GM10266 (cell line): ENCODE results near the gene USP48.
A peak's percentile ranks its signal among the peaks of the same experiment; 100 is the strongest.
"Not testable (repeated sequence)": the region's sequence is repeated elsewhere in the genome, so short reads cannot be mapped to it uniquely, and the experiment has no call there.

Experiments used
- DNase-seq: peaks from one replicate; pipeline ENCODE4 v3.0.0; 2012; ENCODE audit errors: extremely low spot score
- TF ChIP-seq, protein P1 (sequence below): IDR thresholded peaks from 2 replicates; pipeline ENCODE4 v1.5.1; 2012; ENCODE audit warnings: mild to moderate bottlenecking, low read depth; ENCODE audit not compliant: control insufficient read depth, insufficient read depth; ENCODE audit errors: missing control alignments

The USP48 gene

GRCh38 chr1:21786640-21787039, 3.7 kb upstream of the USP48 start:
- TF ChIP-seq, protein P1, sequence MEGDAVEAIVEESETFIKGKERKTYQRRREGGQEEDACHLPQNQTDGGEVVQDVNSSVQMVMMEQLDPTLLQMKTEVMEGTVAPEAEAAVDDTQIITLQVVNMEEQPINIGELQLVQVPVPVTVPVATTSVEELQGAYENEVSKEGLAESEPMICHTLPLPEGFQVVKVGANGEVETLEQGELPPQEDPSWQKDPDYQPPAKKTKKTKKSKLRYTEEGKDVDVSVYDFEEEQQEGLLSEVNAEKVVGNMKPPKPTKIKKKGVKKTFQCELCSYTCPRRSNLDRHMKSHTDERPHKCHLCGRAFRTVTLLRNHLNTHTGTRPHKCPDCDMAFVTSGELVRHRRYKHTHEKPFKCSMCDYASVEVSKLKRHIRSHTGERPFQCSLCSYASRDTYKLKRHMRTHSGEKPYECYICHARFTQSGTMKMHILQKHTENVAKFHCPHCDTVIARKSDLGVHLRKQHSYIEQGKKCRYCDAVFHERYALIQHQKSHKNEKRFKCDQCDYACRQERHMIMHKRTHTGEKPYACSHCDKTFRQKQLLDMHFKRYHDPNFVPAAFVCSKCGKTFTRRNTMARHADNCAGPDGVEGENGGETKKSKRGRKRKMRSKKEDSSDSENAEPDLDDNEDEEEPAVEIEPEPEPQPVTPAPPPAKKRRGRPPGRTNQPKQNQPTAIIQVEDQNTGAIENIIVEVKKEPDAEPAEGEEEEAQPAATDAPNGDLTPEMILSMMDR = no peak
- DNase-seq = no peak

GRCh38 chr1:21785764-21786163, 2.8 kb upstream of the USP48 start:
- DNase-seq = not testable (repeated sequence)

DNA sequence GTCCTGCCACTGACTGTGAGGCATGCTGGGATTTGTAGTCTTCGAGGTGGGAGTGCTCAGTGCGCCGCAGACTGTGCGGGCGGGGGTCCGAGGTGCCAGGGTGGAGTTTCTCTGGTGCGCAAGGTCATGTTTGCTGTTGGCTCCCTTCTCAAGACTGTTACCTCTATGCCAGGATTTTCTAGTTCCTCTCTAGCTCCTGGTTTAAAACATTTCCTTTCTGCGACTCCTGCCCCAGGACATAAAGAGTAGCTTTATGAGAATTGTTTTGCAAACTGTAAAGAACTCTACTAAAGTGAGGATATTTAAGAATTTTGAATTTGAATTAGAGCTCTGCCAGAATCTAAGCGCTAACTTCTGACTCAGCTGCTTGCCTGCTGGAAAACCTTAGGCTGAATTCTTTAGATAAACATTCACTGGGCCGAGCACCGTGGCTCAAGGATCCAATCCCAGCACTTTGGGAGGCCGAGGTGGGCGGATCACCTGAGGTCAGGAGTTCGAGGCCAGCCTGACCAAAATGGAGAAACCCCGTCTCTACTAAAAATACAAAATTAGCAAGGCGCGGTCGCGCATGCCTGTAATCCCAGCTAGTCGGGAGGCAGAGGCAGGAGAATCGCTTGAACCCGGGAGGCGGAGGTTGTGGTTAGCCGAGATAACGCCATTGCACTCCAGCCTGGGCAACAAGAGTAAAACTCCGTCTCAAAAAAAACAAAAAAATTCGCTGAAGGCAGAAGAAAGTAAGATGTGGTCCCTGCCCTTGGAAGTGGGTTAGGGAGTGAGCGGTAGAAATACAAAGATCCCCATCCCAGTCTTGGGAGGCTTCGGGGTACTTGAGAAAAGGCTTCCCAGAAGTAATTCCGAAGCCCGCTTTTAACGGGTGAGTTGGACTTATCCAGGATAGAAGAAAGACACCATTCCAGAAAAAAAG, 992 bp upstream of the USP48 start:
- no peak for DNase-seq
- TF ChIP-seq, protein P1 = no peak

DNA sequence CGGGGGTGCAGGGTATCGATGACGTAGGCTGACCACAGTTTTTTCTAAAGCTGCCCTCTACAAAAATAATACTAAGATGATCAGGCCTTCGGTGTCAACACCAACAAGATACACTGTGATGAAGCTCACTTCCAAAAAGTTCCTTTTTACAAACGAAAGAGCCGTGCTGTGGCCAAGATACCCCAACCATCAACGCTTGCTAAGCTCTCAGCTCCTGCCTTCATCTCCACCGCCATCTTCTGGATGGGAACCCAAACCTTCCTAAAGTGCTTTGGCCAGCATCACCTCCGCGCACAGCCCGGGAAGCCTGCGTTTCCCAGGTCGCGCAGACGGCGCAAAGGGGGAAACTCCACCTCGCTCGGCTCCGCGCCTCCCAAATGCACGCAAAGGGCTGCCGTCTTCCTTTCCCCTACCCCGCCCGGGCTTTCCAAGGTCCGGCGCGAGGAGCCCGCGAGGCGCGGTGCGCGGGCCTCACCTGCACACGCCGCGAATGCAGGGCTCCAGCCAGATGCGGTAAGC, 541 bp downstream of the USP48 start:
- TF ChIP-seq, protein P1 = peak; percentile 44

DNA sequence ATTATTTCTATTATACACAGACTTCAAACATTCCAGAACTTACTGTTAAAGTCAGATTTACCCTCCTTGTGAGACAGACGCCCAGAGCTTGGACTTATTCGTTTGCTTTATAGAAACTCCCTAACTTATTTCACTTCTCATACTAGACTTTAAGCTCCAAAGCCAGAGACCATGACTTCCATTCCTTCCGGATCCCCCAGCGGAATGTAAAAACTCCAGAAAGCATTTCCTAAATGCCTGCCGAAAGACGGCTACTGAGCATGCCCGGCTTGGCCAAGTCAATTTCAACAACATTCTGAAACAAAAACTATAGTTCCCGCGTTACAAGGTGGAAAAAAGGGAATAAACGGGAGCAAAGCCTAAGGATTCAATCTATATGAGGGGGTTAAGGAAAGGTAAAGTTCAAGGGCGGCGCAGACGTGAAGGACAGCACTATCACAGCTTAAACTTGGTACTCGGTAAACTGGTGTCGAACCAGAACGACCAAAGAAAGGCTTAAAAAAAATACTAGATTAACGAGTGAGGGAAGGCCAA, 1.1 kb downstream of the USP48 start:
- TF ChIP-seq, protein P1 = no peak
- DNase-seq = no peak

More for the DNA sequence above, 541 bp downstream of the USP48 start:
- peak; percentile 63 for DNase-seq

- TF ChIP-seq, protein P1 = no peak
- DNase-seq = peak; percentile 45
These were observed 3.1 kb downstream of the USP48 start for GRCh38 chr1:21779613-21780521.

DNA sequence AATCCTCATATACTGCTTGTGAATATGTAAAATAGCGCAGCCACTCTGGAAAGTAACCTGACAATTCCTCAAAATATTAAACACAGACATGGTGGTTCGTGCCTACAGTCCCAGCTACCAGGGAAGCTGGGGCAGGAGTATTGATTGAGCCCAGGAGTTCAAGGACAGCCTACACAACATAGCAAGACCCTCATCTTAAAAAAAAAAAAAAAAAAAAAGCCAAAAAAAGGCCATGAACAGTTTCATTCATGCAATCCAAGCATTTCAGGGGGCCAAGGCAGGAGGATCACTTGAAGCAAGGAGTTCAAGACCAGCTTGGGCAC, 4.6 kb downstream of the USP48 start:
- no peak for DNase-seq
- TF ChIP-seq, protein P1 = no peak

DNA sequence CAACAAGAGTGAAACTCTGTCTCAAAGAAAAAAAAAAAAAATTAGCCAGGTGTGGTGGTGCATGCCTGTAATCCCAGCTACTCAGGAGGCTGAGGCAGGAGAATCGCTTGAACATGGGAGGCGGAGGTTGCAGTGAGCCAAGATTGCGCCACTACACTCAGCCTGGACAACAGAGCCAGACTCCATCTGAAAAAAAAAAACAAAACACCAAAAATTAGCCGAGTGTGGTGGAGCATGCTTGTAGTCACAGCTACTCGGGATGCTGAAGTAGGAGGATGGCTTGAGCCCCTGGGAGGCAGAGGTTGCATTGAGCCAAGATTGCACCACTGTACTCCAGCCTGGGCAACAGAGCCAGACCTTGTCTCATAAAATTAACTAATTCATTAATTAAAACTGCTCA, 6.0 kb downstream of the USP48 start:
- DNase-seq = not testable (repeated sequence)
